ENCODE data around the gene DENND10. TPM values are rescaled to one million over a fixed set of nuclear protein-coding genes. Genes with fewer than 3 reads are reported as not detected.
A peak's percentile ranks its signal among the peaks of the same experiment; 100 is the strongest.

Gene DENND10, protein sequence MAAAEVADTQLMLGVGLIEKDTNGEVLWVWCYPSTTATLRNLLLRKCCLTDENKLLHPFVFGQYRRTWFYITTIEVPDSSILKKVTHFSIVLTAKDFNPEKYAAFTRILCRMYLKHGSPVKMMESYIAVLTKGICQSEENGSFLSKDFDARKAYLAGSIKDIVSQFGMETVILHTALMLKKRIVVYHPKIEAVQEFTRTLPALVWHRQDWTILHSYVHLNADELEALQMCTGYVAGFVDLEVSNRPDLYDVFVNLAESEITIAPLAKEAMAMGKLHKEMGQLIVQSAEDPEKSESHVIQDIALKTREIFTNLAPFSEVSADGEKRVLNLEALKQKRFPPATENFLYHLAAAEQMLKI
- total RNA-seq: 102 and 111 TPM in 2 replicates

DNA sequence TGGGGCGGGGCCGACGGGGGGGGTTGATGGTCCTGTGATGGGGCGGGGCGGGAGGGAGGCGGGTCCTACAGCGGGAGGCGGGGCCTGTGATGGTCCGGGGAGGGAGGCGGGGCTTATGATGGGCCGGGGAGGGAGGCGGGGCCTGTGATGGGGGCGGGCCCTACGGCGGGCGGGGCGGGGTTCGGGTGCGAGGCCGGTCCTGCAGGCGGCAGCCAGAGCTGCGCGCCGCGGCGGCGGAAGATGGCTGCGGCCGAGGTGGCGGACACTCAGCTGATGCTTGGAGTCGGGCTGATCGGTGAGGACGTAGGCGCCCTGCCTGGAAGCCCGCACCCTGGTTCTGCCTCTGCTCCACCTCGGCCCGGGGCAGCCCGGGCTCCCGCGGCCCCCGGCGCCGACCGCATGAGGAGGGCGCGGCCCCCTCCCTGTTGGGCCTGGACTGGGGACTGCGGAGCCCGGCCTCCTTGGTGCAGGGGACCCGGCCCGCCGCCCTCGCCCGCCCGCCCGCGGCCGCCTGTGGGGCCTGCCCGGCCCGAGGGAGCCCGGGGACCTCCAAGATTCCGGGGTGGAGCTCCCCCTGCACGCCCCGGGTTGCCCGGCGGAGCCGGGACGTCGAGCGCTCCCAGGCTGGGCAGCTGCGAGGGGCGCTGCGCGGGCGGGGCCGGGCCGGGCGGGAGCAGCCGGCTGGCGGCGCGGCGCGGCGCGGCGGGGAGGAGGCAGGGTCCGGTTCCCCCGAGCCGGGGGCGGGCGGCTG, at the start of gene DENND10:
DENND10 (plus strand) TSS at position 211 of the 751 bp plus-strand sequence; CDS start at position 241, 30 bp downstream.
- Histone ChIP-seq H2AFZ (ENCODE audit: low read length) (peak within 1 kb of the TSS; percentile 77), H3K79me2 (ENCODE audit: insufficient read depth, low read length) (peaks cover 29% of the 10 kb centered on the region), H3K4me3 (ENCODE audit: insufficient read depth, low read length) (peak within 1 kb of the TSS; percentile 79), H3K27ac (ENCODE audit: low read depth, low read length) (no peak within 1 kb of the TSS), H3K27me3 (ENCODE audit: insufficient read depth, low read length) (no peaks in the 10 kb centered on the region), H3K4me1 (ENCODE audit: insufficient read depth, low read length) (peaks cover 11% of the 10 kb centered on the region), H4K20me1 (ENCODE audit: insufficient read depth, low read length) (no peaks in the 10 kb centered on the region), H3K9me3 (ENCODE audit: low read depth, low read length) (no peaks in the 10 kb centered on the region), H3K36me3 (ENCODE audit: insufficient read depth, low read length) (peaks cover 10% of the 10 kb centered on the region), H3K4me2 (ENCODE audit: insufficient read depth, low read length) (peak within 1 kb of the TSS; percentile 89)
- peak; percentile 99 for DNase-seq (ENCODE audit: insufficient read length, low spot score, missing footprints)
- no peak for TF ChIP-seq CTCF (IDR thresholded peaks at IDR 0.05; ENCODE audit: extremely low read depth, low read depth, low read length)

DNA sequence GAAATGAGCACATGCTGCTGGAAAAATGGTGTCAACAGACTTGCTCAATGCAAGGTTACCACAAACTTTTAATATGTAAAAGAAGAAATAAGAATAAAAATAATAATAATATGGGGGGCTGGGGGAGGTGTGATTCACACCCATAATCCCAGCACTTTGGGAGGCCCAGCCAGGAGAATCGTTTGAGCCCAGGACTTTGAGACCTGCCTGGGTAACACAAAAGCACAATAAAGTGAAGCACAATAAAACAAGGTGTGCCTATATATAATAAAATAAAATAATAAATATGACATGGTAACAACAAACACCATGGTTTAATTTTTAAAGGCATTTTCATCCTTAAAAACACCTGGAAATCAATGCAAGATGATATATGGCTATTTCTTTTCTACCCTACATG, 48.4 kb upstream of the DENND10 start:
- Histone ChIP-seq H3K79me2 (ENCODE audit: insufficient read depth, low read length) (peaks cover 90% of the 10 kb centered on the region), H3K36me3 (ENCODE audit: insufficient read depth, low read length) (peaks cover 91% of the 10 kb centered on the region), H3K27ac (ENCODE audit: low read depth, low read length) (no peak overlapping the region), H3K27me3 (ENCODE audit: insufficient read depth, low read length) (no peaks in the 10 kb centered on the region), H4K20me1 (ENCODE audit: insufficient read depth, low read length) (peaks cover 38% of the 10 kb centered on the region), H3K4me3 (ENCODE audit: insufficient read depth, low read length) (no peak overlapping the region), H3K9me3 (ENCODE audit: low read depth, low read length) (no peaks in the 10 kb centered on the region), H2AFZ (ENCODE audit: low read length) (no peak overlapping the region), H3K4me2 (ENCODE audit: insufficient read depth, low read length) (no peak overlapping the region), H3K4me1 (ENCODE audit: insufficient read depth, low read length) (no peaks in the 10 kb centered on the region)
- no peak for TF ChIP-seq CTCF (IDR thresholded peaks at IDR 0.05; ENCODE audit: extremely low read depth, low read depth, low read length)
- no peak for DNase-seq (ENCODE audit: insufficient read length, low spot score, missing footprints)

GRCh38 chr10:119058010-119058409, 45.9 kb upstream of the DENND10 start:
- H3K79me2 ChIP-seq (ENCODE audit: insufficient read depth, low read length): peaks cover 89% of the 10 kb centered on the region

More at GRCh38 chr10:119058010-119058409, 45.9 kb upstream of the DENND10 start:
- TF ChIP-seq CTCF (IDR thresholded peaks at IDR 0.05; ENCODE audit: extremely low read depth, low read depth, low read length): no peak
- H3K36me3 ChIP-seq (ENCODE audit: insufficient read depth, low read length): peaks cover 89% of the 10 kb centered on the region
- H3K4me1 ChIP-seq (ENCODE audit: insufficient read depth, low read length): no peaks in the 10 kb centered on the region
- no peak for DNase-seq (ENCODE audit: insufficient read length, low spot score, missing footprints)
- peaks cover 34% of the 10 kb centered on the region for H4K20me1 ChIP-seq (ENCODE audit: insufficient read depth, low read length)
- H3K4me3 ChIP-seq (ENCODE audit: insufficient read depth, low read length): no peak overlapping the region
- no peak overlapping the region for H2AFZ ChIP-seq (ENCODE audit: low read length)
- H3K27ac ChIP-seq (ENCODE audit: low read depth, low read length): no peak overlapping the region
- no peaks in the 10 kb centered on the region for H3K27me3 ChIP-seq (ENCODE audit: insufficient read depth, low read length)
- H3K9me3 ChIP-seq (ENCODE audit: low read depth, low read length): no peaks in the 10 kb centered on the region
- no peak overlapping the region for H3K4me2 ChIP-seq (ENCODE audit: insufficient read depth, low read length)
